Left lobe of liver (tissue), 2 donors: ENCODE measurements around the gene WASF2. TPM values are rescaled to one million over a fixed set of nuclear protein-coding genes. Genes with fewer than 3 reads are reported as not detected.

Experiments
- ATAC-seq: fragments of 200-7000 bp; cut with Tn5 transposase; one replicate; pipeline ENCODE4 v1.9.1; 2020; ENCODE audit warnings: mild to moderate bottlenecking, moderate library complexity
- DNase-seq: peaks from one replicate; pipeline ENCODE4 v3.0.0-alpha.2; 2020; ENCODE audit warnings: low spot score
- total RNA-seq: library from RNA; stranded (reverse); gene quantifications from one replicate; pipeline ENCODE4 v1.2.1, GENCODE V29; 2021
- donor health status: DM: no; HTN: no; CAD: no; lungs with moderate emphysema.
- donor health status: DM: no; HTN: yes; CAD: no.

WASF2 gene
- total RNA-seq, 1 donor from 2014 or later, result 27.9 TPM

GRCh38 chr1:27363766-27364695 lies 125.9 kb downstream of the WASF2 start:
- ATAC-seq (no peak), DNase-seq (no peak)

GRCh38 chr1:27361553-27361952 lies 128.4 kb downstream of the WASF2 start:
- ATAC-seq (no peak), DNase-seq (no peak)

GRCh38 chr1:27361044-27361402 lies 128.9 kb downstream of the WASF2 start:
- DNase-seq (no peak), ATAC-seq (no peak)

- ATAC-seq (no peak), DNase-seq (no peak)
These were observed 129.6 kb downstream of the WASF2 start for GRCh38 chr1:27360159-27361043.

GRCh38 chr1:27359822-27360158 lies 130.2 kb downstream of the WASF2 start:
- ATAC-seq, result no peak
- DNase-seq, result no peak

GRCh38 chr1:27358928-27359313 lies 131.0 kb downstream of the WASF2 start:
- DNase-seq (no peak), ATAC-seq (no peak)

- ATAC-seq (no peak), DNase-seq (no peak)
These were observed 131.7 kb downstream of the WASF2 start for GRCh38 chr1:27358038-27358927.

- ATAC-seq (peak; percentile 97), DNase-seq (peak; percentile 81)
These were observed 132.5 kb downstream of the WASF2 start for GRCh38 chr1:27357281-27358037.

- no peak for ATAC-seq
- DNase-seq, result no peak
These were observed 133.2 kb downstream of the WASF2 start for GRCh38 chr1:27356619-27357280.

- DNase-seq (no peak), ATAC-seq (no peak)
These were observed 133.7 kb downstream of the WASF2 start for GRCh38 chr1:27356277-27356618.

- no peak for DNase-seq
- no peak for ATAC-seq
These were observed 134.3 kb downstream of the WASF2 start for GRCh38 chr1:27355683-27356082.

Other genes starting within 250 kb of the WASF2 start
- 19.9 TPM for gene TMEM222, start 168.0 kb downstream of the WASF2 start, total RNA-seq
- gene SYTL1, start 148.1 kb downstream of the WASF2 start, total RNA-seq, result 0.81 TPM
- gene MAP3K6, start 123.2 kb downstream of the WASF2 start, total RNA-seq, result 7.1 TPM
- 101 TPM for gene FCN3, start 115.3 kb downstream of the WASF2 start, total RNA-seq
- not detected for gene CD164L2, start 106.8 kb downstream of the WASF2 start, total RNA-seq
- not detected for gene GPR3, start 97.5 kb downstream of the WASF2 start, total RNA-seq
- gene AHDC1, start 114.0 kb upstream of the WASF2 start, total RNA-seq, result 20.0 TPM
- gene FGR, start 145.0 kb upstream of the WASF2 start, total RNA-seq, result 3.0 TPM
- gene IFI6, start 182.0 kb upstream of the WASF2 start, total RNA-seq, result 13.1 TPM
- gene FAM76A, start 235.8 kb upstream of the WASF2 start, total RNA-seq, result 4.4 TPM